Ramos (cell line): ENCODE measurements around the gene EIF4E3.

Source experiments
- in situ Hi-C: fragments of 300-500 bp; cut with MboI; formaldehyde crosslinking; loops from one replicate; pipeline ENCODE4 v1.14.3; 2022; ENCODE audit warnings: low sequenced_read_pairs; ENCODE audit not compliant: unreplicated experiment

EIF4E3 gene

GRCh38 chr3:71724584-71725270 is 475 bp downstream of the EIF4E3 start:
- in situ Hi-C loops: loop anchor here (25.0 kb wide), 3 partner anchors 538 to 1363 kb away; partner anchors contain the start of gene SHQ1

- in situ Hi-C loops: loop anchor here (25.0 kb wide), 2 partner anchors 1113 to 1363 kb away; partner anchors contain the start of gene SHQ1
Observed at GRCh38 chr3:71724171-71724453, 1.1 kb downstream of the EIF4E3 start.

- in situ Hi-C loops: loop anchor here (25.0 kb wide), 2 partner anchors 1114 to 1364 kb away; partner anchors contain the start of gene SHQ1
Observed at GRCh38 chr3:71723452-71724170, 1.6 kb downstream of the EIF4E3 start.

- in situ Hi-C loops: loop anchor here (25.0 kb wide), 2 partner anchors 1115 to 1365 kb away; partner anchors contain the start of gene SHQ1
Observed at GRCh38 chr3:71722693-71723092, 2.5 kb downstream of the EIF4E3 start.

- in situ Hi-C loops: loop anchor here (25.0 kb wide), 2 partner anchors 1116 to 1366 kb away; partner anchors contain the start of gene SHQ1
Observed at GRCh38 chr3:71721651-71722157, 3.5 kb downstream of the EIF4E3 start.

GRCh38 chr3:71721002-71721401 is 4.2 kb downstream of the EIF4E3 start:
- in situ Hi-C loops: loop anchor here (25.0 kb wide), 2 partner anchors 1116 to 1366 kb away; partner anchors contain the start of gene SHQ1

GRCh38 chr3:71718072-71718471 is 7.1 kb downstream of the EIF4E3 start:
- in situ Hi-C loops: loop anchor here (25.0 kb wide), 2 partner anchors 1119 to 1369 kb away; partner anchors contain the start of gene SHQ1

GRCh38 chr3:71714595-71714994 is 10.6 kb downstream of the EIF4E3 start:
- in situ Hi-C loops: loop anchor here (25.0 kb wide), 2 partner anchors 1123 to 1373 kb away; partner anchors contain the start of gene SHQ1

- in situ Hi-C loops: loop anchor here (25.0 kb wide), 2 partner anchors 1124 to 1374 kb away; partner anchors contain the start of gene SHQ1
Observed at GRCh38 chr3:71713041-71713440, 12.2 kb downstream of the EIF4E3 start.

GRCh38 chr3:71710906-71711494 is 14.2 kb downstream of the EIF4E3 start:
- in situ Hi-C loops: loop anchor here (25.0 kb wide), 2 partner anchors 1126 to 1376 kb away; partner anchors contain the start of gene SHQ1

GRCh38 chr3:71709908-71710511 is 15.2 kb downstream of the EIF4E3 start:
- in situ Hi-C loops: loop anchor here (25.0 kb wide), 2 partner anchors 1127 to 1377 kb away; partner anchors contain the start of gene SHQ1

- in situ Hi-C loops: loop anchor here (25.0 kb wide), 2 partner anchors 1129 to 1379 kb away; partner anchors contain the start of gene SHQ1
Observed at GRCh38 chr3:71708476-71709105, 16.6 kb downstream of the EIF4E3 start.

- in situ Hi-C loops: loop anchor here (25.0 kb wide), 2 partner anchors 1130 to 1380 kb away; partner anchors contain the start of gene SHQ1
Observed at GRCh38 chr3:71707595-71707994, 17.6 kb downstream of the EIF4E3 start.

- in situ Hi-C loops: loop anchor here (25.0 kb wide), 2 partner anchors 1132 to 1382 kb away; partner anchors contain the start of gene SHQ1
Observed at GRCh38 chr3:71705681-71706080, 19.5 kb downstream of the EIF4E3 start.

- in situ Hi-C loops: loop anchor here (25.0 kb wide), 2 partner anchors 1132 to 1382 kb away; partner anchors contain the start of gene SHQ1
Observed at GRCh38 chr3:71704915-71705314, 20.3 kb downstream of the EIF4E3 start.

GRCh38 chr3:71703797-71704196 is 21.4 kb downstream of the EIF4E3 start:
- in situ Hi-C loops: loop anchor here (25.0 kb wide), 2 partner anchors 1134 to 1384 kb away; partner anchors contain the start of gene SHQ1

GRCh38 chr3:71702131-71703024 is 22.8 kb downstream of the EIF4E3 start:
- in situ Hi-C loops: loop anchor here (25.0 kb wide), 2 partner anchors 1135 to 1385 kb away; partner anchors contain the start of gene SHQ1

- in situ Hi-C loops: loop anchor here (25.0 kb wide), 2 partner anchors 1136 to 1386 kb away; partner anchors contain the start of gene SHQ1
Observed at GRCh38 chr3:71701251-71701762, 23.9 kb downstream of the EIF4E3 start.
